ENCODE measurements around the gene ARL6IP5. TPM values are rescaled to one million over a fixed set of nuclear protein-coding genes. Genes with fewer than 3 reads are reported as not detected.

Gene ARL6IP5
- total RNA-seq, 1 experiment from 2014 or later = 16.9 TPM

DNA sequence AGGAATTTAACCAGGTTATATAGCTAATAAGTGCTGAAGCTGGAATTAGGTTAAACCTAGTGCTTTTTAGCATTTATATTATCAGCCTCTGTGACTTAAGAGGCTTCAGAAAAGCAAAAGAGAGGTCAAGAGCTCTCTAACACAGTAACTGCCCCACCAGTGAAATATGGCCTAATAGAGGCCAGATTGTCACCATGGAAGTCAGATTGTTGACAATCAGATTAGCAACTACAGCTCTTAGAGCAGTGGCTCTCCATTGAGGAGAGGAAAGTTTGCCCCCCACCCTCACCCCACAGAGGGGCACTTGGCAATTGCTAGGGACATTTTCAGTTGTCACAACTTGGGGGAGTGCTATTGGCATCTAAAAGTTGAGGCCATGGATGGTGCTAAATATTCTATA is 61.0 kb downstream of the ARL6IP5 start:
- H3K27me3 ChIP-seq (ENCODE audit: insufficient read depth, low read length) = peaks cover 4% of the 10 kb centered on the region; the same call in 1 of the 2 replicates
- no peak overlapping the region for H4K5ac ChIP-seq (ENCODE audit: insufficient read length, low read depth, low read length)
- no peak overlapping the region for H2BK5ac ChIP-seq (ENCODE audit: insufficient read length, low read length)
- Mint-ChIP-seq H3K4me3 (no peak overlapping the region), H3K4me1 (peaks cover 12 to 23% of the 10 kb centered on the region in 2 experiments), H3K36me3 (ENCODE audit: insufficient read depth in 1 of 3, low read depth in 3 of 3) (no peaks in the 10 kb centered on the region), H3K27ac (no peak overlapping the region), H3K9me3 (no peaks in the 10 kb centered on the region), H3K27me3 (ENCODE audit: low read depth) (peaks cover 74% of the 10 kb centered on the region)
- H2AK5ac ChIP-seq (ENCODE audit: insufficient read length, low read length) = no peak overlapping the region
- no peak overlapping the region for H3K56ac ChIP-seq (ENCODE audit: insufficient read length, low read depth, low read length)
- H3K9ac ChIP-seq (ENCODE audit: extremely low read depth, insufficient read length, low read length) = no peak overlapping the region
- no peak overlapping the region for H3K14ac ChIP-seq (ENCODE audit: insufficient read depth, low read length)
- H3K27ac ChIP-seq (ENCODE audit: insufficient read length, low read depth, low read length) = no peak overlapping the region
- no peak for TF ChIP-seq CTCF (conservative IDR thresholded peaks at IDR 0.05)
- H3K4me2 ChIP-seq (ENCODE audit: insufficient read depth, insufficient read length, low read length) = no peak overlapping the region
- no peaks in the 10 kb centered on the region; the same call in 1 of the 2 replicates for H3K4me1 ChIP-seq (ENCODE audit: insufficient read depth, low read length)
- H3K79me2 ChIP-seq (ENCODE audit: insufficient read depth, low read length) = no peaks in the 10 kb centered on the region
- H3K23ac ChIP-seq (ENCODE audit: insufficient read length, low read depth, low read length) = no peak overlapping the region
- no peaks in the 10 kb centered on the region for H3K79me1 ChIP-seq (ENCODE audit: insufficient read depth, low read depth, low read length, poor library complexity, severe bottlenecking)
- H2AFZ ChIP-seq (ENCODE audit: low read length) = no peak overlapping the region
- no peak overlapping the region for H4K8ac ChIP-seq (replicated peaks; ENCODE audit: insufficient read length, low read depth, low read length)
- no peak overlapping the region for H3K18ac ChIP-seq (ENCODE audit: insufficient read length, low read depth, low read length)
- no peaks in the 10 kb centered on the region for H3K23me2 ChIP-seq (ENCODE audit: insufficient read length, low read depth, low read length, poor library complexity, severe bottlenecking)
- no peak overlapping the region for H2BK20ac ChIP-seq (ENCODE audit: low read depth, low read length, poor library complexity, severe bottlenecking)
- no peaks in the 10 kb centered on the region for H3K9me3 ChIP-seq (ENCODE audit: control insufficient read depth, low read depth, low read length)
- no peak for DNase-seq
- H3K4ac ChIP-seq (ENCODE audit: low read depth, low read length) = no peak overlapping the region
- H4K20me1 ChIP-seq (ENCODE audit: control insufficient read depth, insufficient read depth, insufficient read length) = no peaks in the 10 kb centered on the region
- no peak overlapping the region for H2BK12ac ChIP-seq (ENCODE audit: insufficient read length, low read depth, low read length)
- no peak overlapping the region for H4K91ac ChIP-seq (ENCODE audit: insufficient read length, low read depth, low read length)
- H2BK15ac ChIP-seq (ENCODE audit: low read depth, low read length) = no peak overlapping the region
- H2BK120ac ChIP-seq (ENCODE audit: low read depth, low read length, poor library complexity, severe bottlenecking) = no peak overlapping the region
- H3T11ph ChIP-seq (ENCODE audit: low read length) = no peak overlapping the region

Data from H9 (cell line).